GM12872 (cell line): Measurements from ENCODE around the gene SALL1.

ENCODE experiments used
- CTCF ChIP-seq: IDR thresholded peaks from 3 replicates; pipeline ENCODE4 v1.5.1; 2011; ENCODE audit warnings: low read depth, mild to moderate bottlenecking, low read length, moderate library complexity; ENCODE audit not compliant: insufficient read depth

SALL1 gene

DNA sequence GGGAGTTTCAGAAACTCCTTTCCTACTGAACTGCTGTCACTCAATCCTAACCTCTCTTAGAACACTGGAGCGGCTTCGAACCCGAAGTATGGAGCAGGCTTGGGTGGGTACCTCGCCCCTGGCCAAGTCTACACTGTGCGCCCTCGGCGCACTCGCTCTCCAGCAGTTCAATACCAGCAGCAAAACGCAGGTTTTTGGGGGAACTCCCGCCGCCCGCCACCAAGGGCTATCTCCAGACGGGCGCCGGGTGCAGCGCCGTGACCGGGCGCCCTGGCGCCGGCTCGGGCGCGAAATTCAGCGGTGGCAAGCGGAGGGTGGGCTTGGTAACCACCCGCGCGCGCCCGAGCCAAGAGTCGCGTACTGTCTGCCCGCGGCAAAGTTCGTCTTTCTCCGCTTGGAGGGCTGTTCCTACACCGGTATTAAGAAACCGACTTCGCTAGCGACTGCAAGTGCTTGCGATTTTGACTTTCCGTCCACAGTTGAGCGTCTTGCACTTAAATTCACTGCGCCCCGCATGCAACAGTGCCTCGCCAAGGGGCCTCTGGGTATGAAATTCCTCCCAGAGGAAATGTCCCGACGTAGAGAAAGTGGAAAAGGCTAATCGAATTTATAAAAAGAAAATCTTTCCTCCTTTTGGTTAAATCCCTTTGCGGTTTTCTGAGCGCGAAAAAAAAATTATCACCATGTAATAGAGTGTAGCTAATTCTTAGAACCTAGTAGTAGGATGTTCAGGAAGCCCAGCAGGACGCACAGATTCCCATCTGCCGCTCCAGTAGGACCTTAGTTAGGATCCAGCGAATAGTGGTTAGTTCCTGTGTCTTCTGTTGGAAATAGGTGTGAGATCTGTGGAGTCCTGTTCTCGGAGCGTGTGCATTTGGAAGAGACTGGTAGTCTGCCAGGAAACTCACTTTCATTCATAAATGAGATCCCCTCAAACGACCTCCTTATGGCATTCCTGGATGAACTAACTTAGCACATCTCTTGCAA is 5.0 kb upstream of the SALL1 start:
- TF ChIP-seq CTCF, result no peak

GRCh38 chr16:51155199-51155607 is 4.1 kb upstream of the SALL1 start:
- TF ChIP-seq CTCF, result no peak

DNA sequence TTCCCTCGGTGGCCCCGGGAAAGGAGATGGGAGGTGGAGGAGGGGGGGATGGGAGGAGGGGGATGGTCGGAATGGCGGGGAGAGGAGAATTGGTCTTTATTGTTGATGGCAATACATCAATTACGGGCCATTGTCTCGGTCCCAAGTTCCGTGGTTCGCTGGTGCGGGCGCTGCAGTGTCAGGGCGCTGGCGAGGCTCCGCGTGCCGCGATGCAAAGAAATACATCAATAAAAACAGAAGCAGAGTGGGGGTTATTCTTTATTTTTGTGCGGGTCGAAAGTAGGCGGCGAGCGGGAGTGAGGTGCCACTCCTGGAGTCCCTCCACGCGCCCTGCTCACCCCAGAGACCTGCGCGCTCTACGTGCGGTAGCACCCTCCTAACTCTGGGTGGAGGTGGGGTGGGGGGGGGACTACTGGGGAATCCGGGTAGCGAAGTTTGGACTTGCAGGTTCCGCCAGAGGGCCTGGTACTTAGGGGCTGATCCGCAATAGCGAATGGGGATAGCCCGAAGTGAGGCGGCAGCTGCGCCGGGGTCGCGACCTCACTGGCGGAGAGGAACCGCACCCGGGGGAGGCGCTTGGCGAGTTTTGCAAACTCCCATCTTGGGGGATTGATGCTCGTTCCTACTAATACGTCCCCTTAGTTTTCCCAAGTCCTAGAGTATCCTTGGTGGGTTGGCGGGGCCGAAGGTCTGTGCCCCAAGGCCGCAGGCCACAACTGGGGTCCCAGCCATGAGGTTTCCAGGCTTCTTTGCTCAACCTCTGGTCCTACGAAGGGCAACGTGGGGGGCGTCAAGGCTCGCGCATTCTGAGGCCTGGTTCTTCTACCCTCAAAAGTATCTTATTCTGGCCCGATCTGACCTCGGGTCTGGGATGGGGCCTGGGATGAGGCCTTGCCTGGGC is 3.5 kb upstream of the SALL1 start:
- no peak for TF ChIP-seq CTCF

- no peak for TF ChIP-seq CTCF
Measured at GRCh38 chr16:51153577-51154031, 2.5 kb upstream of the SALL1 start.

- no peak for TF ChIP-seq CTCF
Measured at GRCh38 chr16:51152691-51153576, 1.9 kb upstream of the SALL1 start.

GRCh38 chr16:51151961-51152663 is 1.0 kb upstream of the SALL1 start:
- TF ChIP-seq CTCF, result no peak
